ENCODE measurements around the gene CLDND2.
"Not testable (repeated sequence)": the region's sequence is repeated elsewhere in the genome, so short reads cannot be mapped to it uniquely, and the experiment has no call there.

Gene CLDND2

DNA sequence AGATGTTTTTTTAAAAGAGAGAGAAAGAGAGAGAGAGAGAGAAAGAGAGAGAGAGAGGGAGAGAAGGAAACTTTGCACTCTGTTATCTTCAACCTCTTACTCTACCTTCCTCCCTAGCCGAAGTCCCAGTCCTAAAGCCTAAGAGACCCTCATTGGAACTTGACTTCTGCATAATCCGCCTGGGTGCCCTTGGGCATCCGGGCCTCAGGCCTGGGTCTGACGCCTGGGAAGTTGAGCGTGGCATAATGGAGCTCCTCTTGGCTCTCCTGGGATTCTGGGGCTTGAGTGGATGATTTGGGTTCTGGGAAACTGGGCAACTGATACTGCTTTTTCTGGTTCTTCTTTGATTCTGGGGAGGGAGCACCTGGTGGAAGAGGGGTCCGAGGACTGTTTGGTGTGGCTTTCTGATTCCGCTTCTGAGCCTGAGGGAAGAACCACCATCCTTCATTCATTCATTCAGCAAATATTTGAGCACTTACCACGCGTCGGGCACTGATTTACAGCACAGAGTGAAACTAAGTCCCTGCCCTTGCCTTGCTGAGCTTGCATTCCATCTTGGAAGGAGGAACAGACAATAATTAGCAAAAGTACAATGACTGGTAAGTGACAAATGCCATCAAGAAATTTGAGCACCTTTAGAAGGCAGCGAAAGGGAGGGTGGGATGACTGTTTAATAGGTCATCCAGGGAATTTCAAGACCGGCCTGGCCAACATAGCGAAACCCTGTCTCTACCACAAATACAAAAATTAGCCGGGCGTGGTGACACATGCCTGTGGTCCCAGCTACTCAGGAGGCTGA is 42.3 kb upstream of the CLDND2 start:
- Histone ChIP-seq H3K36me3 (peaks cover 51% of the 10 kb centered on the region), H3K4me3 (ENCODE audit: low read depth in 1 of 2, low read length in 1 of 2) (no peak overlapping the region), H3K4me1 (ENCODE audit: control insufficient read depth in 1 of 2, insufficient read depth in 1 of 2, low read depth in 1 of 2, low read length in 1 of 2) (peaks cover 38 to 39% of the 10 kb centered on the region in 2 experiments), H3K27ac (no peak overlapping the region), H3K9me3 (no peaks in the 10 kb centered on the region), H3K27me3 (no peaks in the 10 kb centered on the region)
- no peak for TF ChIP-seq CTCF (IDR thresholded peaks at IDR 0.05)

DNA sequence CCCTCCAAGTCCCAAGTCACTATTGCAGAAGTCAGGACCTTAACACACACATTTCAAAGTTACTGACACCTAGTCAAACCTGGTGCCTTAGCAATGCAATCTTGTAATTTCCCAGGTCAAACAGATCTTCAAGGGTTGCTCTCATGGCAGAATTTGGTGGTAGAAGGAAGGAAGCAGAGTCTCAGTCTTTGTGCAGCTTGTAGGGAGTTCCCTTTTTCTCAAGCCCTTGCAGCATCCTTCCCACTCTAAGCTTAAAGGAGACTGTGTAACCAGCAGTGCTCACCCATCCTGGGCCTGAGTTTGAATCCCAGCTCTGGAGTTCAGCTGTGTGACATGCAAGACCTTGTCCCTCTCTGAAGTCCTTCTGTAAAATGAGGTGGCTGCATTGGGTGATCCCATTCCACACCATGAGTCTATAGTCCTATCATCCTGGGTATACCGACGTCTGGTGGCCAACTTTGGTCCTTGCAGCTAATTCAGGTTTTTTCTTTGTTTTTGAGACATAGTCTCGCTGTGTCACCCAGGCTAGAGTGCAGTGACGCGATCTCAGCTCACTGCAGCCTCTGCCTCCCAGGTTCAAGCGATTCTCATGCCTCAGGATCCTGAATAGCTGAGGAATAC is 38.8 kb upstream of the CLDND2 start:
- Histone ChIP-seq H3K4me3 (ENCODE audit: low read depth in 1 of 2, low read length in 1 of 2) (peak overlapping the region in 1 of 2 experiments; percentile 29), H3K4me1 (ENCODE audit: control insufficient read depth in 1 of 2, insufficient read depth in 1 of 2, low read depth in 1 of 2, low read length in 1 of 2) (peaks cover 43 to 44% of the 10 kb centered on the region in 2 experiments), H3K27me3 (no peaks in the 10 kb centered on the region), H3K36me3 (peaks cover 21% of the 10 kb centered on the region), H3K27ac (peak overlapping the region; percentile 92), H3K9me3 (no peaks in the 10 kb centered on the region)
- no peak for TF ChIP-seq CTCF (IDR thresholded peaks at IDR 0.05)

DNA sequence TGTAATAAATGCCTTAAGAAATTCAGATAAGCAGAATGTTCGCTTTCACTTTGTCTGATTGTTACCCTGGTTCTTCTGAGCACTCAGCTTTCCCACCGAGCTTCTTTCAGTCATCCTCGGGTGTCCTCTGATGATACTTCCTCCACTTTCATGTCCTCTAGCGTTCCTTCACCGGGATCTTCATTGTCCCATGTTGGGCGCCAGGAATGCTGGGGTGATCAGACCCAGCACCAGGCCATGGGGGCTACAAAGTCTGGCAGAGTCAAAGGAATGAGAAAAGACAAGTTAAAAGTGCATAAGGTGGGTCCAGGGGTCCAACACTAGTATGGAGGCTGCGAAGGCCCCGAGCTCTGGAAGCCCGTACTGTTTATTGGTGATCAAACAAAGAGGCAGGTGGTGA is 33.3 kb upstream of the CLDND2 start:
- no peak overlapping the region for H3K4me3 ChIP-seq (ENCODE audit: low read depth in 1 of 2, low read length in 1 of 2)
- no peak overlapping the region for H3K27ac ChIP-seq
- H3K36me3 ChIP-seq: no peaks in the 10 kb centered on the region
- peaks cover 31 to 33% of the 10 kb centered on the region in 2 experiments for H3K4me1 ChIP-seq (ENCODE audit: control insufficient read depth in 1 of 2, insufficient read depth in 1 of 2, low read depth in 1 of 2, low read length in 1 of 2)
- no peak for TF ChIP-seq CTCF (IDR thresholded peaks at IDR 0.05)
- H3K9me3 ChIP-seq: no peaks in the 10 kb centered on the region
- H3K27me3 ChIP-seq: no peaks in the 10 kb centered on the region

DNA sequence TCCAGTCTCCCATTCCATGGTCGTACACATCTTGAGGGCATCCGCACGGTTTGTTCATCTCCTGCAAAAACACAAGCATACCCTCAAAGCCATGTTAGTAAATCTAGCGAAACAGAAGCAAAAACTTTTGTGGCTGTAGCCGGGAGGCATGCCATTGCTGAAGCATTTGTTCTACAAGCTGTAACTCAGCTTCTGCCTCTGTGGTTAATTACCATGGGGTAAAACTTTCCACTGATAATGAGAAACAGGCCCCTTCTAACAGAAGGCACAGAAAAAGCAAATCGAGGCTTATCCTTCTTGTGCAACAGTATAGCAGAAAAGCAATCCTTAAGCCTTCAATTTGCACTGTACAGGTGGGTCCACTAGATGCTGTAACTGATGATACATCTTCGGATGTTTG is 31.1 kb upstream of the CLDND2 start:
- H3K9me3 ChIP-seq; H3K36me3 ChIP-seq; H3K4me3 ChIP-seq (ENCODE audit: low read depth in 1 of 2, low read length in 1 of 2); H3K27me3 ChIP-seq: not testable (repeated sequence)
- Histone ChIP-seq H3K27ac (peak overlapping the region; percentile 50), H3K4me1 (ENCODE audit: control insufficient read depth in 1 of 2, insufficient read depth in 1 of 2, low read depth in 1 of 2, low read length in 1 of 2) (peaks cover 29 to 33% of the 10 kb centered on the region in 2 experiments)

GRCh38 chr19:51399231-51399630 is 30.4 kb upstream of the CLDND2 start:
- no peak overlapping the region for H3K4me3 ChIP-seq (ENCODE audit: low read depth in 1 of 2, low read length in 1 of 2)

More at GRCh38 chr19:51399231-51399630, 30.4 kb upstream of the CLDND2 start:
- Histone ChIP-seq H3K27ac (no peak overlapping the region), H3K27me3 (no peaks in the 10 kb centered on the region), H3K36me3 (no peaks in the 10 kb centered on the region), H3K4me1 (ENCODE audit: control insufficient read depth in 1 of 2, insufficient read depth in 1 of 2, low read depth in 1 of 2, low read length in 1 of 2) (peaks cover 35 to 39% of the 10 kb centered on the region in 2 experiments), H3K9me3 (no peaks in the 10 kb centered on the region)
- TF ChIP-seq CTCF (IDR thresholded peaks at IDR 0.05): no peak

All from neutrophil (primary cell).